Body of pancreas (tissue), 4 donors: Measurements from ENCODE around the gene SPTBN1. TPM values are rescaled to one million over a fixed set of nuclear protein-coding genes. Genes with fewer than 3 reads are reported as not detected.

ENCODE experiments used
- ATAC-seq: fragments of 150-250 bp; one replicate; pipeline ENCODE4 v1.9.1; 2016
- DNase-seq, 4 donors: peaks; one replicate each; pipeline ENCODE4 v3.0.0-alpha.2; 2019
- H3K27ac ChIP-seq, 4 donors: fragments of 200-600 bp; sonication (generic); 1 replicate in 3 of 4; 2 replicates in 1 of 4; pipeline versions ENCODE4 v1.5.1 to v1.6.1; 2016 to 2019; ENCODE audit warnings: mild to moderate bottlenecking in 1 of 4, mixed read lengths in 1 of 4, moderate library complexity in 1 of 4
- H3K27me3 ChIP-seq, 2 donors: fragments of 200-600 bp; sonication (generic); one replicate each; pipeline ENCODE4 v1.6.0; 2016; ENCODE audit warnings: mild to moderate bottlenecking in 1 of 2
- H3K36me3 ChIP-seq, 2 donors: fragments of 200-600 bp; sonication (generic); replicated peaks in 1 of 2; 2 replicates each; pipeline ENCODE4 v1.5.1; 2016; ENCODE audit warnings: low read depth in 2 of 2; ENCODE audit not compliant: insufficient read depth in 1 of 2
- H3K4me1 ChIP-seq: fragments of 200-600 bp; sonication (generic); one replicate; pipeline ENCODE4 v1.6.0; 2016
- H3K4me3 ChIP-seq, 2 donors: fragments of 200-600 bp; sonication (generic); 1 replicate in 1 of 2; 2 replicates in 1 of 2; pipeline ENCODE4 v1.5.1; 2016 to 2019
- H3K9me3 ChIP-seq, 3 donors: fragments of 200-600 bp; sonication (generic); 1 replicate in 2 of 3; 2 replicates in 1 of 3; pipeline ENCODE4 v1.5.1; 2016
- CTCF ChIP-seq, 7 experiments: fragments of 450-650 bp in 4 of 7; fragments of 200-600 bp in 3 of 7; sonication (generic) in 3 of 7; IDR thresholded peaks; one replicate each; pipeline ENCODE4 v1.5.1; 2016 to 2019; ENCODE audit warnings: antibody characterized with exemption in 7 of 7
- POLR2A ChIP-seq, 3 donors: fragments of 450-650 bp; IDR thresholded peaks; one replicate each; pipeline ENCODE4 v1.6.1; 2016; ENCODE audit warnings: antibody characterized with exemption in 3 of 3, mild to moderate bottlenecking in 2 of 3
- WGBS, 2 donors: methylation state at CpG; one replicate each; pipeline ENCODE4 v1.1.5; 2017; 5-methylcytosine and 5-hydroxymethylcytosine counted together
- intact Hi-C: fragments of 100-400 bp; cut with DNase I; formaldehyde crosslinking; loops from one replicate; pipeline ENCODE4 v1.15.1; 2023
- total RNA-seq, 2 donors: library from RNA; depleted of rRNA; stranded (reverse); fragments of >200 nt; gene quantifications; one replicate each; pipeline ENCODE4 v1.1.0, GENCODE V29; 2016

Gene SPTBN1
- total RNA-seq, 2 donors from 2014 or later = 186 to 195 TPM

GRCh38 chr2:54468673-54469072 lies 12.5 kb downstream of the SPTBN1 start:
- Histone ChIP-seq H3K4me3 (no peak overlapping the region), H3K9me3 (no peaks in the 10 kb centered on the region), H3K36me3 (no peaks in the 10 kb centered on the region), H3K4me1 (peaks cover 7% of the 10 kb centered on the region), H3K27ac (no peak overlapping the region), H3K27me3 (no peaks in the 10 kb centered on the region)
- TF ChIP-seq POLR2A (IDR thresholded peaks at IDR 0.05) = no peak
- no peak for TF ChIP-seq CTCF (IDR thresholded peaks at IDR 0.05)
- intact Hi-C loops = no loop called here
- ATAC-seq (no peak), DNase-seq (no peak)
- 85 to 86% methylated on average over 2 of the region's 2 CpGs for WGBS, 2 donors

GRCh38 chr2:54469484-54470053 lies 13.4 kb downstream of the SPTBN1 start:
- TF ChIP-seq CTCF (IDR thresholded peaks at IDR 0.05) (no peak), POLR2A (IDR thresholded peaks at IDR 0.05) (no peak)
- H3K4me1 ChIP-seq = peaks cover 7% of the 10 kb centered on the region

GRCh38 chr2:54470266-54470938 lies 14.3 kb downstream of the SPTBN1 start:
- Histone ChIP-seq H3K4me3 (no peak overlapping the region), H3K27me3 (no peaks in the 10 kb centered on the region), H3K36me3 (no peaks in the 10 kb centered on the region), H3K27ac (peak overlapping the region in 2 of 4 donors; percentile 7 to 8), H3K4me1 (peaks cover 7% of the 10 kb centered on the region), H3K9me3 (no peaks in the 10 kb centered on the region)
- DNase-seq (no peak), ATAC-seq (no peak)
- TF ChIP-seq CTCF (IDR thresholded peaks at IDR 0.05) = no peak
- no peak for TF ChIP-seq POLR2A (IDR thresholded peaks at IDR 0.05)
- 43 to 47% methylated on average over 6 of the region's 6 CpGs for WGBS, 2 donors
- intact Hi-C loops = no loop called here

More at GRCh38 chr2:54469484-54470053, 13.4 kb downstream of the SPTBN1 start:
- 63 to 74% methylated on average over 3 of the region's 3 CpGs for WGBS, 2 donors
- intact Hi-C loops = no loop called here
- ATAC-seq (no peak), DNase-seq (no peak)
- Histone ChIP-seq H3K27ac (peak overlapping the region in 1 of 4 donors; percentile 13), H3K27me3 (no peaks in the 10 kb centered on the region), H3K4me3 (no peak overlapping the region), H3K9me3 (no peaks in the 10 kb centered on the region), H3K36me3 (no peaks in the 10 kb centered on the region)

GRCh38 chr2:54471221-54471711 lies 15.1 kb downstream of the SPTBN1 start:
- Histone ChIP-seq H3K36me3 (no peaks in the 10 kb centered on the region), H3K4me1 (peaks cover 7% of the 10 kb centered on the region), H3K27me3 (no peaks in the 10 kb centered on the region), H3K4me3 (no peak overlapping the region), H3K27ac (peak overlapping the region in 2 of 4 donors; percentile 1 to 7), H3K9me3 (no peaks in the 10 kb centered on the region)
- intact Hi-C loops = no loop called here
- peak; percentile 27 for ATAC-seq
- 8 to 12% methylated on average over 1 of the region's 1 CpG for WGBS, 2 donors
- DNase-seq = peak in 3 of 4 donors; percentile 12 to 30 (median 21)
- TF ChIP-seq POLR2A (IDR thresholded peaks at IDR 0.05) (no peak), CTCF (IDR thresholded peaks at IDR 0.05) (no peak)
